Measurements from ENCODE around the gene ADAP1. TPM values are rescaled to one million over a fixed set of nuclear protein-coding genes. Genes with fewer than 3 reads are reported as not detected.

Gene ADAP1
- total RNA-seq, 2 experiments from 2014 or later: 34.6 to 40.9 TPM

GRCh38 chr7:920351-921070 is 34.0 kb downstream of the ADAP1 start:
- intact Hi-C loops (cut with micrococcal nuclease): no loop called here
- Mint-ChIP-seq H3K9me3 (no peaks in the 10 kb centered on the region), H3K36me3 (ENCODE audit: low read depth) (peaks cover 2% of the 10 kb centered on the region), H3K4me1 (ENCODE audit: low read depth) (peaks cover 46% of the 10 kb centered on the region), H3K27ac (peak overlapping the region; percentile 97), H3K4me3 (peak overlapping the region; percentile 21), H3K27me3 (no peaks in the 10 kb centered on the region)
- ATAC-seq (no peak), DNase-seq (peak; percentile 63)
- no peak for TF ChIP-seq CTCF (IDR thresholded peaks at IDR 0.05)
- POLR2A ChIA-PET: interaction anchor here (1.2 to 3.0 kb wide), 5 partner anchors 9 to 55 kb away, joined by 3 to 12 read pairs (median 5); partner anchors contain the start of gene COX19
- CTCF ChIA-PET: interaction anchor here (0.9 to 1.5 kb wide), 2 partner anchors 10 to 13 kb away, joined by 3 to 6 read pairs; no protein-coding TSS in a partner anchor

- H3K36me3 Mint-ChIP-seq (ENCODE audit: low read depth): peaks cover 2% of the 10 kb centered on the region
- DNase-seq: no peak
- H3K27ac Mint-ChIP-seq: no peak overlapping the region
- ChIA-PET POLR2A (no interaction called here), CTCF (no interaction called here)
- peaks cover 43% of the 10 kb centered on the region for H3K4me1 Mint-ChIP-seq (ENCODE audit: low read depth)
- H3K9me3 Mint-ChIP-seq: no peaks in the 10 kb centered on the region
- ATAC-seq: no peak
- H3K27me3 Mint-ChIP-seq: no peaks in the 10 kb centered on the region
- no peak overlapping the region for H3K4me3 Mint-ChIP-seq
- intact Hi-C loops (cut with micrococcal nuclease): no loop called here
- no peak for TF ChIP-seq CTCF (IDR thresholded peaks at IDR 0.05)
These were observed 34.5 kb downstream of the ADAP1 start for GRCh38 chr7:919924-920341.

- POLR2A ChIA-PET: no interaction called here
- Mint-ChIP-seq H3K4me1 (ENCODE audit: low read depth) (peaks cover 37% of the 10 kb centered on the region), H3K9me3 (no peaks in the 10 kb centered on the region), H3K36me3 (ENCODE audit: low read depth) (peaks cover 2% of the 10 kb centered on the region), H3K4me3 (no peak overlapping the region), H3K27ac (no peak overlapping the region), H3K27me3 (no peaks in the 10 kb centered on the region)
- intact Hi-C loops (cut with micrococcal nuclease): no loop called here
- no peak for TF ChIP-seq CTCF (IDR thresholded peaks at IDR 0.05)
- DNase-seq: no peak
- CTCF ChIA-PET: no interaction called here
- no peak for ATAC-seq
These were observed 35.4 kb downstream of the ADAP1 start for GRCh38 chr7:919114-919442.

GRCh38 chr7:918441-919113 is 35.9 kb downstream of the ADAP1 start:
- POLR2A ChIA-PET: interaction anchor here (0.8 kb wide), 1 partner anchor 19 kb away, joined by 3 read pairs; no protein-coding TSS in a partner anchor
- intact Hi-C loops (cut with micrococcal nuclease): no loop called here
- H3K4me3 Mint-ChIP-seq: no peak overlapping the region
- TF ChIP-seq CTCF (IDR thresholded peaks at IDR 0.05): no peak
- no peak for DNase-seq
- H3K27me3 Mint-ChIP-seq: no peaks in the 10 kb centered on the region
- no peak for ATAC-seq
- H3K27ac Mint-ChIP-seq: no peak overlapping the region
- peaks cover 35% of the 10 kb centered on the region for H3K4me1 Mint-ChIP-seq (ENCODE audit: low read depth)
- peaks cover 2% of the 10 kb centered on the region for H3K36me3 Mint-ChIP-seq (ENCODE audit: low read depth)
- CTCF ChIA-PET: interaction anchor here (1.0 kb wide), 1 partner anchor 49 kb away, joined by 3 read pairs; no protein-coding TSS in a partner anchor
- H3K9me3 Mint-ChIP-seq: no peaks in the 10 kb centered on the region

- intact Hi-C loops (cut with micrococcal nuclease): no loop called here
- ATAC-seq (no peak), DNase-seq (no peak)
- ChIA-PET CTCF (interaction anchor here (1.0 kb wide), 1 partner anchor 49 kb away, joined by 3 read pairs; no protein-coding TSS in a partner anchor), POLR2A (interaction anchor here (0.8 kb wide), 1 partner anchor 19 kb away, joined by 3 read pairs; no protein-coding TSS in a partner anchor)
- peaks cover 30% of the 10 kb centered on the region for H3K4me1 Mint-ChIP-seq (ENCODE audit: low read depth)
- H3K36me3 Mint-ChIP-seq (ENCODE audit: low read depth): peaks cover 2% of the 10 kb centered on the region
- H3K9me3 Mint-ChIP-seq: no peaks in the 10 kb centered on the region
- no peak overlapping the region for H3K4me3 Mint-ChIP-seq
- H3K27ac Mint-ChIP-seq: no peak overlapping the region
- no peaks in the 10 kb centered on the region for H3K27me3 Mint-ChIP-seq
- no peak for TF ChIP-seq CTCF (IDR thresholded peaks at IDR 0.05)
These were observed 36.4 kb downstream of the ADAP1 start for GRCh38 chr7:918118-918425.

All from activated CD8-positive, alpha-beta T cell treated with anti-CD3 and anti-CD28 coated beads for 36 hours (primary cell).